Nephron (organoid): ENCODE results near the gene VAPB.

ENCODE experiments used
- H3K27ac Mint-ChIP-seq, 3 experiments: 2 replicates each; pipeline ENCODE4 v1.8.0; 2020; ENCODE audit warnings: mixed read lengths in 3 of 3, mild to moderate bottlenecking in 2 of 3, moderate library complexity in 1 of 3
- H3K27me3 Mint-ChIP-seq: 2 replicates; pipeline ENCODE4 v1.8.0; 2021; ENCODE audit warnings: low read depth, mild to moderate bottlenecking, moderate library complexity, mixed read lengths
- H3K36me3 Mint-ChIP-seq: 2 replicates; pipeline ENCODE4 v1.8.0; 2020; ENCODE audit warnings: low read depth, mixed read lengths
- H3K4me1 Mint-ChIP-seq: 2 replicates; pipeline ENCODE4 v1.8.0; 2020; ENCODE audit warnings: mixed read lengths
- H3K4me3 Mint-ChIP-seq, 3 experiments: 2 replicates each; pipeline ENCODE4 v1.8.0; 2020; ENCODE audit warnings: mild to moderate bottlenecking in 3 of 3, mixed read lengths in 3 of 3, moderate library complexity in 2 of 3
- H3K9me3 Mint-ChIP-seq: 2 replicates; pipeline ENCODE4 v1.8.0; 2020; ENCODE audit warnings: mixed read lengths
- CTCF ChIP-seq, 3 experiments: fragments of 200-600 bp; sonication (generic); IDR thresholded peaks; one replicate each; pipeline ENCODE4 v1.5.0; 2021; ENCODE audit warnings: antibody characterized with exemption in 3 of 3; ENCODE audit not compliant: unreplicated experiment in 3 of 3

VAPB gene

GRCh38 chr20:58483051-58483450 is 94.0 kb downstream of the VAPB start:
- no peak overlapping the region for H3K4me3 Mint-ChIP-seq
- no peaks in the 10 kb centered on the region for H3K4me1 Mint-ChIP-seq
- no peak for TF ChIP-seq CTCF (IDR thresholded peaks at IDR 0.05; ENCODE audit: unreplicated experiment in 3 of 3)
- H3K9me3 Mint-ChIP-seq = peaks cover 60% of the 10 kb centered on the region
- H3K36me3 Mint-ChIP-seq = peaks cover 34% of the 10 kb centered on the region
- no peak overlapping the region for H3K27ac Mint-ChIP-seq
- no peaks in the 10 kb centered on the region for H3K27me3 Mint-ChIP-seq

GRCh38 chr20:58483470-58483869 is 94.4 kb downstream of the VAPB start:
- H3K27me3 Mint-ChIP-seq = peaks cover under 1% of the 10 kb centered on the region
- no peak overlapping the region for H3K4me3 Mint-ChIP-seq
- no peaks in the 10 kb centered on the region for H3K4me1 Mint-ChIP-seq
- no peak for TF ChIP-seq CTCF (IDR thresholded peaks at IDR 0.05; ENCODE audit: unreplicated experiment in 3 of 3)
- peaks cover 60% of the 10 kb centered on the region for H3K9me3 Mint-ChIP-seq
- peaks cover 29% of the 10 kb centered on the region for H3K36me3 Mint-ChIP-seq
- no peak overlapping the region for H3K27ac Mint-ChIP-seq

- Mint-ChIP-seq H3K4me1 (no peaks in the 10 kb centered on the region), H3K27me3 (peaks cover 4% of the 10 kb centered on the region), H3K36me3 (peaks cover 24% of the 10 kb centered on the region), H3K4me3 (no peak overlapping the region), H3K9me3 (peaks cover 63% of the 10 kb centered on the region), H3K27ac (no peak overlapping the region)
- no peak for TF ChIP-seq CTCF (IDR thresholded peaks at IDR 0.05; ENCODE audit: unreplicated experiment in 3 of 3)
These were observed 96.4 kb downstream of the VAPB start for GRCh38 chr20:58485393-58485792.

GRCh38 chr20:58486207-58486606 is 97.2 kb downstream of the VAPB start:
- Mint-ChIP-seq H3K27me3 (peaks cover 4% of the 10 kb centered on the region), H3K4me1 (no peaks in the 10 kb centered on the region), H3K9me3 (peaks cover 62% of the 10 kb centered on the region), H3K4me3 (no peak overlapping the region), H3K36me3 (peaks cover 22% of the 10 kb centered on the region), H3K27ac (no peak overlapping the region)
- TF ChIP-seq CTCF (IDR thresholded peaks at IDR 0.05; ENCODE audit: unreplicated experiment in 3 of 3) = no peak

- TF ChIP-seq CTCF (IDR thresholded peaks at IDR 0.05; ENCODE audit: unreplicated experiment in 3 of 3) = no peak
- no peaks in the 10 kb centered on the region for H3K36me3 Mint-ChIP-seq
- no peaks in the 10 kb centered on the region for H3K4me1 Mint-ChIP-seq
- H3K27ac Mint-ChIP-seq = no peak overlapping the region
- H3K27me3 Mint-ChIP-seq = peaks cover 8% of the 10 kb centered on the region
- H3K4me3 Mint-ChIP-seq = no peak overlapping the region
- peaks cover 20% of the 10 kb centered on the region for H3K9me3 Mint-ChIP-seq
These were observed 103.2 kb downstream of the VAPB start for GRCh38 chr20:58492074-58492718.

GRCh38 chr20:58492795-58493524 is 103.9 kb downstream of the VAPB start:
- peaks cover 15% of the 10 kb centered on the region for H3K9me3 Mint-ChIP-seq
- no peaks in the 10 kb centered on the region for H3K4me1 Mint-ChIP-seq
- no peak overlapping the region for H3K4me3 Mint-ChIP-seq
- H3K27me3 Mint-ChIP-seq = peaks cover 8% of the 10 kb centered on the region
- H3K27ac Mint-ChIP-seq = no peak overlapping the region
- H3K36me3 Mint-ChIP-seq = no peaks in the 10 kb centered on the region
- no peak for TF ChIP-seq CTCF (IDR thresholded peaks at IDR 0.05; ENCODE audit: unreplicated experiment in 3 of 3)
